ENCODE measurements around the gene PLAAT3. TPM values are rescaled to one million over a fixed set of nuclear protein-coding genes. Genes with fewer than 3 reads are reported as not detected.
A peak's percentile ranks its signal among the peaks of the same experiment; 100 is the strongest.
"Not testable (repeated sequence)": the region's sequence is repeated elsewhere in the genome, so short reads cannot be mapped to it uniquely, and the experiment has no call there.

The PLAAT3 gene
- total and polyA plus RNA-seq, 9 donors = 20.5 to 45.5 (median 35.1) TPM

GRCh38 chr11:63558459-63559157 is 55.6 kb downstream of the PLAAT3 start:
- Histone ChIP-seq H3K4me1 (ENCODE audit: control insufficient read depth, insufficient read depth, low read length) (peaks cover 2% of the 10 kb centered on the region), H3K36me3 (ENCODE audit: control insufficient read depth, insufficient read depth, low read length) (no peaks in the 10 kb centered on the region), H3K9me3 (replicated peaks; ENCODE audit: control insufficient read depth, low read depth, low read length) (no peaks in the 10 kb centered on the region), H3K27ac (ENCODE audit: low read length) (no peak overlapping the region), H3K27me3 (ENCODE audit: control insufficient read depth, insufficient read depth, low read length) (peaks cover 7% of the 10 kb centered on the region), H3K4me3 (ENCODE audit: low read length) (no peak overlapping the region)
- 93% methylated on average over 4 of the region's 7 CpGs for WGBS (ENCODE audit: insufficient coverage)
- DNase-seq = no peak

- H3K9me3 ChIP-seq (replicated peaks; ENCODE audit: control insufficient read depth, low read depth, low read length) = no peaks in the 10 kb centered on the region
- H3K4me3 ChIP-seq (ENCODE audit: low read length) = no peak overlapping the region
- peaks cover 3% of the 10 kb centered on the region for H3K4me1 ChIP-seq (ENCODE audit: control insufficient read depth, insufficient read depth, low read length)
- peaks cover 7% of the 10 kb centered on the region for H3K27me3 ChIP-seq (ENCODE audit: control insufficient read depth, insufficient read depth, low read length)
- DNase-seq = no peak
- 41% methylated on average over 5 of the region's 7 CpGs for WGBS (ENCODE audit: insufficient coverage)
- H3K27ac ChIP-seq (ENCODE audit: low read length) = no peak overlapping the region
- no peaks in the 10 kb centered on the region for H3K36me3 ChIP-seq (ENCODE audit: control insufficient read depth, insufficient read depth, low read length)
These were observed 56.7 kb downstream of the PLAAT3 start for GRCh38 chr11:63557570-63557969.

DNA sequence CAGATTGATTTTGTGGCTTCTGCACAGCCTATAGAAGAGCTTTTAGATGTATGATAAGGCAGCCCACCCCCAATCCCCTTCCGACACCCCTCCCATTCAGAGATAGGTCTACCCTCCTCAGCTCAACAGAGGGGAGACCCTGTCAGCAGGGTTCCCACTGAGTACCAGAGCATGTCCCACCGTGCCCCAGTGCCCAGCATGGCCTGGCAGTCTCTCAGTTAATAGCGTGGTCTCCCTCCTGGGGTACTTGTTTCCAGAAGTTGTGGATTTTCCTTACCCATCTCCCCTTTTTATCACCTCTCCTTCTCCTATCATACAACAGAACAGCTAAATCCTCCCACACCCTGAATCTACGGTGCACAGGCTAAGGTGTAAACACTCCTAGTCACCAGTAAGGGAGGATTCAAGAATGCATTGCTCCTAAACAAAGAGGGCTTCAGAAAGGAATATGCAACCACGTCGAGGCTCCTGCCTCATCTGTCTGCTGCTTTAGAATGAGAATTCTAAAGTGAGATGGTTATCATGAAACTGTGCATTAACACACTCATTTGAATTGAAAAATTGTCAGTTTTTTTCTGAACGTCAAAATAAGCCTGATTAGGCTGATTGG is 57.7 kb downstream of the PLAAT3 start:
- 100% methylated on average over 2 of the region's 7 CpGs for WGBS (ENCODE audit: insufficient coverage)
- no peak overlapping the region for H3K27ac ChIP-seq (ENCODE audit: low read length)
- H3K36me3 ChIP-seq (ENCODE audit: control insufficient read depth, insufficient read depth, low read length) = no peaks in the 10 kb centered on the region
- H3K27me3 ChIP-seq (ENCODE audit: control insufficient read depth, insufficient read depth, low read length) = peaks cover 7% of the 10 kb centered on the region
- H3K4me1 ChIP-seq (ENCODE audit: control insufficient read depth, insufficient read depth, low read length) = peaks cover 8% of the 10 kb centered on the region
- no peaks in the 10 kb centered on the region for H3K9me3 ChIP-seq (replicated peaks; ENCODE audit: control insufficient read depth, low read depth, low read length)
- no peak for DNase-seq
- H3K4me3 ChIP-seq (ENCODE audit: low read length) = no peak overlapping the region

DNA sequence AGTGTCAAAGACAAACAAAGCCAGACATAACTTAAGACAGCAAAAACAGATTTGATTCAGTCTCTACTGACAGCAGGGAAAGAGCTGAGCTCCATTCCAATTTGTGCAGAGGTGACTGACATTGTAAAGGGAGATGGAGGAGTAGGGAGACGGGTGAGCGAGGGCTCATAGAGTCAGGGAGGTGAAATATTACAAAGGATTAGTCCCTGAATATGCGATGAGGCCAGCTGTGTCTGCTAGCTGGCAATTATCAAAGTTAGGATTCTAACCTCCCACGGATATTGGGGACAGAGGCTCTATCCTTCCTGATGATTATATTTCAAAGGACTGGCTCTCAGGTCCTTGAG is 59.4 kb downstream of the PLAAT3 start:
- no peaks in the 10 kb centered on the region for H3K9me3 ChIP-seq (replicated peaks; ENCODE audit: control insufficient read depth, low read depth, low read length)
- no peak overlapping the region for H3K27ac ChIP-seq (ENCODE audit: low read length)
- peaks cover 7% of the 10 kb centered on the region for H3K27me3 ChIP-seq (ENCODE audit: control insufficient read depth, insufficient read depth, low read length)
- WGBS (ENCODE audit: insufficient coverage) = 58% methylated on average over 2 of the region's 4 CpGs
- no peak for DNase-seq
- H3K4me1 ChIP-seq (ENCODE audit: control insufficient read depth, insufficient read depth, low read length) = peaks cover 8% of the 10 kb centered on the region
- H3K36me3 ChIP-seq (ENCODE audit: control insufficient read depth, insufficient read depth, low read length) = no peaks in the 10 kb centered on the region
- no peak overlapping the region for H3K4me3 ChIP-seq (ENCODE audit: low read length)

DNA sequence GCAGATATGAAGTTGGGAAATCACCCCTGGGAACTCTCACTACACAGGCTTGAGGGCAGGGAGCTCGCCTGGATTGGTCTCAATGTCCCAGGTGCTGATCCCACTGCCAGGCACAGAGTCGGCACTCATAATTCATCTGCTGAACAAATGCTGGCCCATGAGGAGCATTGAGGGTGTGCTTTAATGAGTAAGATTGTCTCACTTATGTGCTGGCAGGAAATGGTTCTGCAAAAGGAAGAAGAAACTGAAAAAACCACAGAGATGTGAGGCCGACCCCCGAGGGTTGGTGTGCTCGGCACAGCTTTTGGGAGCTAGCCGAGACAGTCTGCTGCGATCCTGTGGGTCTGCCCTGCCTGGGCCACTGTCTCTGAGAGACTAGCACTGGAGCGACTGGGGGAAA is 60.5 kb downstream of the PLAAT3 start:
- WGBS (ENCODE audit: insufficient coverage) = 15% methylated on average over 7 of the region's 8 CpGs

GRCh38 chr11:63552921-63553320 is 61.3 kb downstream of the PLAAT3 start:
- H3K9me3 ChIP-seq (replicated peaks; ENCODE audit: control insufficient read depth, low read depth, low read length) = no peaks in the 10 kb centered on the region
- H3K27ac ChIP-seq (ENCODE audit: low read length) = no peak overlapping the region
- DNase-seq = no peak
- WGBS (ENCODE audit: insufficient coverage) = 42% methylated on average over 3 of the region's 7 CpGs
- H3K4me1 ChIP-seq (ENCODE audit: control insufficient read depth, insufficient read depth, low read length) = peaks cover 8% of the 10 kb centered on the region
- no peaks in the 10 kb centered on the region for H3K36me3 ChIP-seq (ENCODE audit: control insufficient read depth, insufficient read depth, low read length)
- H3K4me3 ChIP-seq (ENCODE audit: low read length) = no peak overlapping the region
- peaks cover 7% of the 10 kb centered on the region for H3K27me3 ChIP-seq (ENCODE audit: control insufficient read depth, insufficient read depth, low read length)

More for the DNA sequence above, 60.5 kb downstream of the PLAAT3 start:
- H3K36me3 ChIP-seq (ENCODE audit: control insufficient read depth, insufficient read depth, low read length) = no peaks in the 10 kb centered on the region
- peaks cover 7% of the 10 kb centered on the region for H3K27me3 ChIP-seq (ENCODE audit: control insufficient read depth, insufficient read depth, low read length)
- peaks cover 8% of the 10 kb centered on the region for H3K4me1 ChIP-seq (ENCODE audit: control insufficient read depth, insufficient read depth, low read length)
- DNase-seq = no peak
- no peak overlapping the region for H3K27ac ChIP-seq (ENCODE audit: low read length)
- H3K9me3 ChIP-seq (replicated peaks; ENCODE audit: control insufficient read depth, low read depth, low read length) = no peaks in the 10 kb centered on the region
- no peak overlapping the region for H3K4me3 ChIP-seq (ENCODE audit: low read length)

GRCh38 chr11:63551889-63552266 is 62.4 kb downstream of the PLAAT3 start:
- H3K4me3 ChIP-seq (ENCODE audit: low read length) = no peak overlapping the region
- peaks cover 7% of the 10 kb centered on the region for H3K27me3 ChIP-seq (ENCODE audit: control insufficient read depth, insufficient read depth, low read length)
- H3K9me3 ChIP-seq (replicated peaks; ENCODE audit: control insufficient read depth, low read depth, low read length) = no peaks in the 10 kb centered on the region
- no peak for DNase-seq
- H3K27ac ChIP-seq (ENCODE audit: low read length) = no peak overlapping the region
- H3K36me3 ChIP-seq (ENCODE audit: control insufficient read depth, insufficient read depth, low read length) = no peaks in the 10 kb centered on the region
- H3K4me1 ChIP-seq (ENCODE audit: control insufficient read depth, insufficient read depth, low read length) = peaks cover 8% of the 10 kb centered on the region
- WGBS (ENCODE audit: insufficient coverage) = 65% methylated on average over 2 of the region's 6 CpGs

DNA sequence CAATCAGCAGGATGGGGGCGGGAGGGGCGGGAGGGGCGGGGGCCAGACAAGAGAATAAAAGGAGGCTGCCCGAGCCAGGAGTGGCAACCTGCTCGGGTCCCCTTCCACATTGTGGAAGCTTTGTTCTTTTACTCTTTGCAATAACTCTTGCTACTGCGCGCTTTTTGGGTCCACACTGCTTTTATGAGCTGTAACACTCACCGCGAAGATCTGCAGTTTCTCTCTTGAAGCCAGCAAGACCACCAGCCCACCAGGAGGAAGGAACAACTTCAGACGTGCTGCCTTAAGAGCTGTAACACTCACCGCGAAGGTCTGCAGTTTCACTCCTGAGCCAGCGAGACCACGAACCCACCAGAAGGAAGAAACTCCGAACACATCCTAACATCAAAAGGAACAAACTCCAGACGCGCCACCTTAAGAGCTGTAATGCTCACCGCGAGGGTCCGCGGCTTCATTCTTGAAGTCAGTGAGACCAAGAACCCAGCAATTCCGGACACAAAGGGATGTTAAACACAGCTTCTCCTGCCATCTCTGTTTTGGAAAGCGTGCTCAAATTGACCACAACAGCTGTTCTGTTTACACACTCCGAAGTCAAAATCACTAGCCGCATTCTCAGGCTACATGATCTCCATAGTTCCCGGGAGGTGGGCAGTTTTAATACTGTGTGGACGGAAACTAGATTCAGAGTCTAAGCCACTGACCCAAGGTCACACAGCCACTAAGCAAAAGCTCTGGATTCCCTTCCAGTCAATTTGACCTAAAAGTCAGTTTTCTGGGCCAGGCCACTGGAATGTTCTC is 62.9 kb downstream of the PLAAT3 start:
- peak; percentile 25 for DNase-seq
- Histone ChIP-seq H3K9me3 (replicated peaks; ENCODE audit: control insufficient read depth, low read depth, low read length) (no peaks in the 10 kb centered on the region), H3K4me3 (ENCODE audit: low read length) (no peak overlapping the region), H3K36me3 (ENCODE audit: control insufficient read depth, insufficient read depth, low read length) (no peaks in the 10 kb centered on the region), H3K27ac (ENCODE audit: low read length) (no peak overlapping the region), H3K27me3 (ENCODE audit: control insufficient read depth, insufficient read depth, low read length) (peaks cover 4% of the 10 kb centered on the region), H3K4me1 (ENCODE audit: control insufficient read depth, insufficient read depth, low read length) (peaks cover 8% of the 10 kb centered on the region)
- WGBS (ENCODE audit: insufficient coverage) = 70% methylated on average over 15 of the region's 27 CpGs

DNA sequence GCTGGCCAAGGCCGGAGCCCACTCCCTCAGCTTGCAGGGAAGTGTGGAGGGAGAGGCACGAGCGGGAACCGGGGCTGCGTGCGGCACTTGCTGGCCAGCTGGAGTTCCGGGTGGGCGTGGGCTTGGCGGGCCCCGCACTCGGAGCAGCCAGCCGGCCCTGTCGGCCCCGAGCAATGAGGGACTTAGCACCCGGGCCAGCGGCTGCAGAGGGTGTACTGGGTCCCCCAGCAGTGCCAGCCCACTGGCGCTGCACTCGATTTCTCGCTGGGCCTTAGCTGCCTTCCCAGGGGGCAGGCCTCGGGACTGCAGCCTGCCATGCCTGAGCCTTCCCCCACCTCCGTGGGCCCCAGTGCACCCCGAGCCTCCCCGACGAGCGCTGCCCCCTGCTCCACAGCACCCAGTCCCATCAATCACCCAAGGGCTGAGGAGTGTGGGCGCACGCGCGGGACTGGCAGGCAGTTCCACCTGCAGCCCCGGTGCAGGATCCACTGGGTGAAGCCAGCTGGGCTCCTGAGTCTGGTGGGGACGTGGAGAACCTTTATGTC is 64.0 kb downstream of the PLAAT3 start:
- whole genome bisulfite sequencing (ENCODE audit: insufficient coverage) = 90% methylated on average over 21 of the region's 31 CpGs
- not testable (repeated sequence) for H3K4me1 ChIP-seq (ENCODE audit: control insufficient read depth, insufficient read depth, low read length); H3K36me3 ChIP-seq (ENCODE audit: control insufficient read depth, insufficient read depth, low read length); H3K4me3 ChIP-seq (ENCODE audit: low read length); H3K27ac ChIP-seq (ENCODE audit: low read length); DNase-seq; H3K9me3 ChIP-seq (replicated peaks; ENCODE audit: control insufficient read depth, low read depth, low read length); H3K27me3 ChIP-seq (ENCODE audit: control insufficient read depth, insufficient read depth, low read length)

GRCh38 chr11:63549411-63549810 is 64.8 kb downstream of the PLAAT3 start:
- H3K27me3 ChIP-seq (ENCODE audit: control insufficient read depth, insufficient read depth, low read length) = no peaks in the 10 kb centered on the region
- no peaks in the 10 kb centered on the region for H3K9me3 ChIP-seq (replicated peaks; ENCODE audit: control insufficient read depth, low read depth, low read length)
- H3K36me3 ChIP-seq (ENCODE audit: control insufficient read depth, insufficient read depth, low read length) = peaks cover 5% of the 10 kb centered on the region
- H3K4me1 ChIP-seq (ENCODE audit: control insufficient read depth, insufficient read depth, low read length) = peaks cover 8% of the 10 kb centered on the region
- no peak for DNase-seq
- no peak overlapping the region for H3K4me3 ChIP-seq (ENCODE audit: low read length)
- no peak overlapping the region for H3K27ac ChIP-seq (ENCODE audit: low read length)
- WGBS (ENCODE audit: insufficient coverage) = no CpG with 5 or more reads among the region's 4 CpGs
